Liver (tissue), 9 donors: ENCODE results near the gene ARMH3. TPM values are rescaled to one million over a fixed set of nuclear protein-coding genes. Genes with fewer than 3 reads are reported as not detected.

Experiments
- DNase-seq: peaks from one replicate; pipeline ENCODE4 v3.0.0-alpha.2; 2017; ENCODE audit warnings: low spot score
- H3K27ac ChIP-seq, 2 donors: one replicate each; pipeline ENCODE4 v1.7.0; 2013; ENCODE audit warnings: inconsistent platforms in 2 of 2, low read length in 2 of 2, control low read depth in 1 of 2, low read depth in 1 of 2, mild to moderate bottlenecking in 1 of 2
- H3K27me3 ChIP-seq, 4 donors: one replicate each; pipeline versions ENCODE4 v1.6.1 to v1.7.0; 2013; ENCODE audit warnings: low read length in 3 of 4, inconsistent platforms in 1 of 4, mild to moderate bottlenecking in 1 of 4, moderate library complexity in 1 of 4; ENCODE audit not compliant: control insufficient read depth in 4 of 4, insufficient read depth in 4 of 4
- H3K36me3 ChIP-seq, 4 donors: one replicate each; pipeline versions ENCODE4 v1.6.1 to v1.7.0; 2013; ENCODE audit warnings: low read length in 3 of 4, mild to moderate bottlenecking in 3 of 4, low read depth in 1 of 4, moderate library complexity in 1 of 4; ENCODE audit not compliant: control insufficient read depth in 4 of 4, insufficient read depth in 3 of 4
- H3K4me1 ChIP-seq, 4 donors: one replicate each; pipeline versions ENCODE4 v1.6.1 to v1.7.0; 2013; ENCODE audit warnings: low read length in 3 of 4, mild to moderate bottlenecking in 3 of 4, moderate library complexity in 1 of 4; ENCODE audit not compliant: control insufficient read depth in 4 of 4, insufficient read depth in 4 of 4
- H3K4me3 ChIP-seq, 3 donors: one replicate each; pipeline versions ENCODE4 v1.6.1 to v1.7.0; 2013; ENCODE audit warnings: low read length in 3 of 3, control low read depth in 1 of 3, low read depth in 1 of 3, mild to moderate bottlenecking in 1 of 3
- H3K9ac ChIP-seq, 2 donors: one replicate each; pipeline ENCODE4 v1.7.0; 2013; ENCODE audit warnings: low read length in 2 of 2, mild to moderate bottlenecking in 2 of 2, moderate library complexity in 2 of 2, control low read depth in 1 of 2, low read depth in 1 of 2
- H3K9me3 ChIP-seq, 4 donors: one replicate each; pipeline versions ENCODE4 v1.6.1 to v1.7.0; 2013; ENCODE audit warnings: low read length in 3 of 4; ENCODE audit not compliant: control insufficient read depth in 4 of 4
- EGR1 ChIP-seq, 2 donors: IDR thresholded peaks; 2 replicates each; pipeline ENCODE4 v1.6.1; 2016 to 2018; ENCODE audit warnings: antibody characterized with exemption in 2 of 2, low read depth in 2 of 2
- FOXA1 ChIP-seq: IDR thresholded peaks from 2 replicates; pipeline ENCODE4 v1.6.1; 2016; ENCODE audit warnings: antibody characterized with exemption
- FOXA2 ChIP-seq: IDR thresholded peaks from 2 replicates; pipeline ENCODE4 v1.6.1; 2016; ENCODE audit warnings: antibody characterized with exemption
- GABPA ChIP-seq, 2 donors: IDR thresholded peaks in 1 of 2; conservative IDR thresholded peaks in 1 of 2; 2 replicates each; pipeline ENCODE4 v1.6.1; 2016; ENCODE audit warnings: antibody characterized with exemption in 2 of 2, mild to moderate bottlenecking in 1 of 2, moderate library complexity in 1 of 2
- HNF4A ChIP-seq, 2 donors: conservative IDR thresholded peaks; 2 replicates each; pipeline ENCODE4 v1.6.1; 2016; ENCODE audit warnings: antibody characterized with exemption in 2 of 2, mild to moderate bottlenecking in 2 of 2
- HNF4G ChIP-seq: IDR thresholded peaks from 2 replicates; pipeline ENCODE4 v1.6.1; 2016; ENCODE audit warnings: antibody characterized with exemption
- JUND ChIP-seq, 2 donors: IDR thresholded peaks; 2 replicates each; pipeline ENCODE4 v1.6.1; 2016; ENCODE audit warnings: antibody characterized with exemption in 2 of 2
- NR2F2 ChIP-seq: IDR thresholded peaks from 2 replicates; pipeline ENCODE4 v1.6.1; 2016; ENCODE audit warnings: antibody characterized with exemption
- RAD21 ChIP-seq, 2 donors: IDR thresholded peaks; 2 replicates each; pipeline ENCODE4 v1.6.1; 2016; ENCODE audit warnings: antibody characterized with exemption in 2 of 2, mild to moderate bottlenecking in 2 of 2
- RXRA ChIP-seq, 2 donors: IDR thresholded peaks; 2 replicates each; pipeline ENCODE4 v1.6.1; 2017 to 2018; ENCODE audit warnings: antibody characterized with exemption in 2 of 2, mild to moderate bottlenecking in 1 of 2
- SP1 ChIP-seq: IDR thresholded peaks from 2 replicates; pipeline ENCODE4 v1.6.1; 2018; ENCODE audit warnings: antibody characterized with exemption, mild to moderate bottlenecking
- TAF1 ChIP-seq: conservative IDR thresholded peaks from 2 replicates; pipeline ENCODE4 v1.6.1; 2016; ENCODE audit warnings: antibody characterized with exemption, mild to moderate bottlenecking
- YY1 ChIP-seq: IDR thresholded peaks from 2 replicates; pipeline ENCODE4 v1.6.1; 2016; ENCODE audit warnings: antibody characterized with exemption, mild to moderate bottlenecking
- WGBS: extraction: QIAGEN DNeasy Blood & Tissue Kit; methylation state at CpG from one replicate; pipeline ENCODE4 v1.1.7; 2013; 5-methylcytosine and 5-hydroxymethylcytosine counted together
- polyA plus RNA-seq, 2 donors: library from polyadenylated mRNA; stranded (reverse) in 1 of 2; unstranded in 1 of 2; fragments of 200-250 nt in 1 of 2; fragments of >200 nt in 1 of 2; fragmentation: Nextera tagmentation in 1 of 2; extraction: Ambion mirVana in 1 of 2; gene quantifications; one replicate each; pipeline versions ENCODE4 v1.2.1 to v1.2.3, GENCODE V29; 2013 to 2015
- total RNA-seq, 2 donors: library from RNA; depleted of rRNA; stranded (reverse); fragments of >200 nt; gene quantifications; one replicate each; pipeline ENCODE4 v1.2.3, GENCODE V29; 2014
- TF ChIP-seq, protein P1 (sequence below): IDR thresholded peaks from 2 replicates; pipeline ENCODE4 v1.6.1; 2016; ENCODE audit warnings: antibody characterized with exemption, mild to moderate bottlenecking
- TF ChIP-seq, protein P2 (sequence below): IDR thresholded peaks from 2 replicates; pipeline ENCODE4 v1.6.1; 2016; ENCODE audit warnings: antibody characterized with exemption
- TF ChIP-seq, protein P3 (sequence below): IDR thresholded peaks from 2 replicates; pipeline ENCODE4 v1.6.1; 2016; ENCODE audit warnings: antibody characterized with exemption
- TF ChIP-seq, protein P4 (sequence below): IDR thresholded peaks from 2 replicates; pipeline ENCODE4 v1.6.1; 2016; ENCODE audit warnings: antibody characterized with exemption
- TF ChIP-seq, protein P5 (sequence below): fragments of 150-350 bp; IDR thresholded peaks from 2 replicates; pipeline ENCODE4 v1.5.1; 2017; ENCODE audit warnings: improper control_type of control experiment, low read depth, low read length; ENCODE audit not compliant: missing input control
- donor health status: healthy.
- donor health status: healthy.
- donor health status: healthy.
- donor health status: healthy.
- donor health status: healthy.

ARMH3 gene
- total and polyA plus RNA-seq, 4 donors = 5.3 to 14.9 (median 9.2) TPM

DNA sequence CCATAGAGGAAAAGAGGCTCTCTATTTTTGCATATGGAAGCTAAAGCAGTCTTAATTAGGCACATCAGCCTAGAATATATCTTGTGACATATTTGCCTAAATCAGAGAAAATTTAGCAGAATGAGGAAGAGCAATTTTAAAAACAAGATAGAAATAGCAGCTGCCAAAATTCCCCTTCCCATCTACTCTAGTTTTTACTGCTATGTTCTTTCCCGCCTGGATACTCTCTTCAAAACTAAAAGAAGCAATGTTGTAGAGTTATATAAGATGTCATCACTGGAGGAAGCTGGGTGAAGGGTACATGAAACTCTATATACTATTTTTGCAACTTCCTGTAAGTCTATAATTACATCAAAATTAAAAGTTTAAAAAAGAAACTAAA lies 87.0 kb downstream of the ARMH3 start:
- H3K36me3 ChIP-seq = peaks cover 0 to 30% (median 21%) of the 10 kb centered on the region in 4 donors

DNA sequence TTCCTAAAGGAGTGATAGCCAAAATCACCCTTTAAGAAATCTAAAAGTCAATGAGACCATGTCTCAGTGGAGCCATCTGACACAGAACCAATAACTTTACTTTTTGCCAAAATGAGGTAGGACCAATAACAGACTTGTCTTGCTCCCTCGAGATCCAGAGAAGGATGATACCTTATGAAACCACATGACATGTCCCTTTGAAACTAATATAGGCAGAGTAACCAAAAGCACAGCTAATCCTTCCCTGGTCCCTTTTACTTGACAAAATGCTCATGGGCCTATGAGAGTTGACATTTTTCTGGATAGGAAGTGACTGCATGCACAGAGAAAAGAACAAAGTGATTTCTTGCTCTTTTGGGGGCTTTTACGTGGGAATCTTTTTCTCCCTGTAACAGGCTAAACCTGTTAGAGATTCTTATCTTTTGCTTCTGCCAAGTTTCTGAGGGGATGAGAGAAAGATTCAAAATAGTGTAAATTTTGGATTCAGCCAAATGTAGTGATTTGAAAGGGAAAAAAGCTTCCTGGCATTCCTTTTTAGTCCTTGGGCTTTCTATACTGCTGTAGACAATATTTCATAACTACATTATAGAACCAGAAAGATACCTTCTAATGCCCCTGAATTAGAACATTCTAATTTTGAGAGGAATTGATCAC lies 87.6 kb downstream of the ARMH3 start:
- Histone ChIP-seq H3K36me3 (peaks cover 0 to 30% (median 21%) of the 10 kb centered on the region in 4 donors), H3K9me3 (no peaks in the 10 kb centered on the region), H3K27me3 (no peaks in the 10 kb centered on the region), H3K9ac (no peak overlapping the region), H3K27ac (no peak overlapping the region), H3K4me3 (no peak overlapping the region), H3K4me1 (no peaks in the 10 kb centered on the region)
- DNase-seq = no peak
- TF ChIP-seq RAD21 (IDR thresholded peaks at IDR 0.05) = no peak
- no peak for TF ChIP-seq NR2F2
- TF ChIP-seq, protein P1, sequence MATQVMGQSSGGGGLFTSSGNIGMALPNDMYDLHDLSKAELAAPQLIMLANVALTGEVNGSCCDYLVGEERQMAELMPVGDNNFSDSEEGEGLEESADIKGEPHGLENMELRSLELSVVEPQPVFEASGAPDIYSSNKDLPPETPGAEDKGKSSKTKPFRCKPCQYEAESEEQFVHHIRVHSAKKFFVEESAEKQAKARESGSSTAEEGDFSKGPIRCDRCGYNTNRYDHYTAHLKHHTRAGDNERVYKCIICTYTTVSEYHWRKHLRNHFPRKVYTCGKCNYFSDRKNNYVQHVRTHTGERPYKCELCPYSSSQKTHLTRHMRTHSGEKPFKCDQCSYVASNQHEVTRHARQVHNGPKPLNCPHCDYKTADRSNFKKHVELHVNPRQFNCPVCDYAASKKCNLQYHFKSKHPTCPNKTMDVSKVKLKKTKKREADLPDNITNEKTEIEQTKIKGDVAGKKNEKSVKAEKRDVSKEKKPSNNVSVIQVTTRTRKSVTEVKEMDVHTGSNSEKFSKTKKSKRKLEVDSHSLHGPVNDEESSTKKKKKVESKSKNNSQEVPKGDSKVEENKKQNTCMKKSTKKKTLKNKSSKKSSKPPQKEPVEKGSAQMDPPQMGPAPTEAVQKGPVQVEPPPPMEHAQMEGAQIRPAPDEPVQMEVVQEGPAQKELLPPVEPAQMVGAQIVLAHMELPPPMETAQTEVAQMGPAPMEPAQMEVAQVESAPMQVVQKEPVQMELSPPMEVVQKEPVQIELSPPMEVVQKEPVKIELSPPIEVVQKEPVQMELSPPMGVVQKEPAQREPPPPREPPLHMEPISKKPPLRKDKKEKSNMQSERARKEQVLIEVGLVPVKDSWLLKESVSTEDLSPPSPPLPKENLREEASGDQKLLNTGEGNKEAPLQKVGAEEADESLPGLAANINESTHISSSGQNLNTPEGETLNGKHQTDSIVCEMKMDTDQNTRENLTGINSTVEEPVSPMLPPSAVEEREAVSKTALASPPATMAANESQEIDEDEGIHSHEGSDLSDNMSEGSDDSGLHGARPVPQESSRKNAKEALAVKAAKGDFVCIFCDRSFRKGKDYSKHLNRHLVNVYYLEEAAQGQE = no peak
- no peak for TF ChIP-seq HNF4G
- TF ChIP-seq FOXA1 = no peak
- TF ChIP-seq TAF1 = no peak
- WGBS = 87% methylated on average over 2 of the region's 2 CpGs

More for the DNA sequence above, 87.0 kb downstream of the ARMH3 start:
- no peak for DNase-seq
- TF ChIP-seq, protein P2, sequence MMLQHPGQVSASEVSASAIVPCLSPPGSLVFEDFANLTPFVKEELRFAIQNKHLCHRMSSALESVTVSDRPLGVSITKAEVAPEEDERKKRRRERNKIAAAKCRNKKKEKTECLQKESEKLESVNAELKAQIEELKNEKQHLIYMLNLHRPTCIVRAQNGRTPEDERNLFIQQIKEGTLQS = no peak
- TF ChIP-seq SP1 (no peak), JUND (IDR thresholded peaks at IDR 0.05) (no peak), EGR1 (IDR thresholded peaks at IDR 0.05; ENCODE audit: low read depth in 2 of 2) (no peak), HNF4A (conservative IDR thresholded peaks at IDR 0.05) (no peak), RAD21 (IDR thresholded peaks at IDR 0.05) (no peak), HNF4G (no peak), RXRA (IDR thresholded peaks at IDR 0.05) (no peak), GABPA (IDR thresholded peaks at IDR 0.05 in 1 of 2, conservative IDR thresholded peaks at IDR 0.05 in 1 of 2) (no peak), NR2F2 (no peak), FOXA2 (no peak), YY1 (no peak)
- TF ChIP-seq, protein P3, sequence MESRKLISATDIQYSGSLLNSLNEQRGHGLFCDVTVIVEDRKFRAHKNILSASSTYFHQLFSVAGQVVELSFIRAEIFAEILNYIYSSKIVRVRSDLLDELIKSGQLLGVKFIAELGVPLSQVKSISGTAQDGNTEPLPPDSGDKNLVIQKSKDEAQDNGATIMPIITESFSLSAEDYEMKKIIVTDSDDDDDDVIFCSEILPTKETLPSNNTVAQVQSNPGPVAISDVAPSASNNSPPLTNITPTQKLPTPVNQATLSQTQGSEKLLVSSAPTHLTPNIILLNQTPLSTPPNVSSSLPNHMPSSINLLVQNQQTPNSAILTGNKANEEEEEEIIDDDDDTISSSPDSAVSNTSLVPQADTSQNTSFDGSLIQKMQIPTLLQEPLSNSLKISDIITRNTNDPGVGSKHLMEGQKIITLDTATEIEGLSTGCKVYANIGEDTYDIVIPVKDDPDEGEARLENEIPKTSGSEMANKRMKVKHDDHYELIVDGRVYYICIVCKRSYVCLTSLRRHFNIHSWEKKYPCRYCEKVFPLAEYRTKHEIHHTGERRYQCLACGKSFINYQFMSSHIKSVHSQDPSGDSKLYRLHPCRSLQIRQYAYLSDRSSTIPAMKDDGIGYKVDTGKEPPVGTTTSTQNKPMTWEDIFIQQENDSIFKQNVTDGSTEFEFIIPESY = no peak
- TF ChIP-seq, protein P4, sequence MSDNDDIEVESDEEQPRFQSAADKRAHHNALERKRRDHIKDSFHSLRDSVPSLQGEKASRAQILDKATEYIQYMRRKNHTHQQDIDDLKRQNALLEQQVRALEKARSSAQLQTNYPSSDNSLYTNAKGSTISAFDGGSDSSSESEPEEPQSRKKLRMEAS = no peak
- TF ChIP-seq, protein P5, sequence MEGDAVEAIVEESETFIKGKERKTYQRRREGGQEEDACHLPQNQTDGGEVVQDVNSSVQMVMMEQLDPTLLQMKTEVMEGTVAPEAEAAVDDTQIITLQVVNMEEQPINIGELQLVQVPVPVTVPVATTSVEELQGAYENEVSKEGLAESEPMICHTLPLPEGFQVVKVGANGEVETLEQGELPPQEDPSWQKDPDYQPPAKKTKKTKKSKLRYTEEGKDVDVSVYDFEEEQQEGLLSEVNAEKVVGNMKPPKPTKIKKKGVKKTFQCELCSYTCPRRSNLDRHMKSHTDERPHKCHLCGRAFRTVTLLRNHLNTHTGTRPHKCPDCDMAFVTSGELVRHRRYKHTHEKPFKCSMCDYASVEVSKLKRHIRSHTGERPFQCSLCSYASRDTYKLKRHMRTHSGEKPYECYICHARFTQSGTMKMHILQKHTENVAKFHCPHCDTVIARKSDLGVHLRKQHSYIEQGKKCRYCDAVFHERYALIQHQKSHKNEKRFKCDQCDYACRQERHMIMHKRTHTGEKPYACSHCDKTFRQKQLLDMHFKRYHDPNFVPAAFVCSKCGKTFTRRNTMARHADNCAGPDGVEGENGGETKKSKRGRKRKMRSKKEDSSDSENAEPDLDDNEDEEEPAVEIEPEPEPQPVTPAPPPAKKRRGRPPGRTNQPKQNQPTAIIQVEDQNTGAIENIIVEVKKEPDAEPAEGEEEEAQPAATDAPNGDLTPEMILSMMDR = no peak
- Histone ChIP-seq H3K9me3 (no peaks in the 10 kb centered on the region), H3K4me1 (no peaks in the 10 kb centered on the region), H3K4me3 (no peak overlapping the region), H3K9ac (no peak overlapping the region), H3K27me3 (no peaks in the 10 kb centered on the region), H3K27ac (no peak overlapping the region)
- WGBS = 83% methylated on average over 1 of the region's 1 CpG
